Heart right ventricle (tissue), 16 donors: ENCODE results near the gene LRP1. TPM values are rescaled to one million over a fixed set of nuclear protein-coding genes. Genes with fewer than 3 reads are reported as not detected.

Source experiments
- ATAC-seq, 8 donors: fragments of 200-7000 bp; cut with Tn5 transposase; one replicate each; pipeline ENCODE4 v1.9.1; 2020; ENCODE audit warnings: mild to moderate bottlenecking in 8 of 8, moderate library complexity in 8 of 8, moderate number of reproducible peaks in 1 of 8
- DNase-seq, 2 donors: peaks; one replicate each; pipeline ENCODE4 v3.0.0-alpha.2; 2020
- H3K27ac ChIP-seq, 10 donors: fragments of 200-600 bp; sonication (generic) in 2 of 10; one replicate each; pipeline versions ENCODE4 v1.5.0 to v1.8.0; 2020 to 2022; ENCODE audit warnings: mild to moderate bottlenecking in 3 of 10
- H3K27me3 ChIP-seq, 7 donors: fragments of 200-600 bp; one replicate each; pipeline ENCODE4 v1.8.0; 2021 to 2022; ENCODE audit warnings: mild to moderate bottlenecking in 2 of 7
- H3K36me3 ChIP-seq, 9 donors: fragments of 200-600 bp; sonication (generic) in 1 of 9; one replicate each; pipeline versions ENCODE4 v1.5.0 to v1.8.0; 2020 to 2022; ENCODE audit warnings: mild to moderate bottlenecking in 2 of 9
- H3K4me1 ChIP-seq, 9 donors: fragments of 200-600 bp; sonication (generic) in 1 of 9; one replicate each; pipeline versions ENCODE4 v1.5.0 to v1.8.0; 2020 to 2022; ENCODE audit warnings: mild to moderate bottlenecking in 4 of 9
- H3K4me3 ChIP-seq, 10 donors: fragments of 200-600 bp; sonication (generic) in 2 of 10; one replicate each; pipeline versions ENCODE4 v1.5.0 to v1.8.0; 2020 to 2022; ENCODE audit warnings: mild to moderate bottlenecking in 7 of 10, moderate library complexity in 2 of 10
- H3K9me3 ChIP-seq, 11 donors: fragments of 200-600 bp in 10 of 11; sonication (generic) in 2 of 11; one replicate each; pipeline versions ENCODE4 v1.5.0 to v1.8.0; 2013 to 2022; ENCODE audit warnings: mild to moderate bottlenecking in 2 of 11, control low read depth in 1 of 11, moderate library complexity in 1 of 11
- WGBS, 2 donors: extraction: QIAGEN DNeasy Blood & Tissue Kit; methylation state at CpG; one replicate each; pipeline ENCODE4 v1.1.7; 2013; ENCODE audit warnings: inconsistent platforms in 1 of 2; 5-methylcytosine and 5-hydroxymethylcytosine counted together
- intact Hi-C, 10 donors: fragments of 100-400 bp; cut with DNase I; formaldehyde crosslinking; loops; one replicate each; pipeline versions ENCODE4 v1.11.1 to v1.14.2; 2022
- polyA plus RNA-seq, 2 donors: library from polyadenylated mRNA; stranded (reverse); fragments of 200-250 nt; gene quantifications; one replicate each; pipeline ENCODE4 v1.2.3, GENCODE V29; 2013
- total RNA-seq, 10 donors: library from RNA; stranded (reverse); fragmentation: NEBNext Ultra II Directional in 3 of 10; extraction: Animal tissue kit (Norgen Biotek cat#: 25700) in 3 of 10; gene quantifications; one replicate each; pipeline versions ENCODE4 v1.2.1 to v1.2.4, GENCODE V29; 2021 to 2023
- TF ChIP-seq, protein P1 (sequence below), 9 donors: fragments of 200-600 bp; sonication (generic) in 2 of 9; IDR thresholded peaks; one replicate each; pipeline versions ENCODE4 v1.5.0 to v1.8.0; 2021 to 2022; ENCODE audit warnings: antibody characterized with exemption in 9 of 9, mild to moderate bottlenecking in 5 of 9, moderate library complexity in 1 of 9
- donor health status: Arrhythmogenic right ventricular cardiomyopathy.
- donor health status: ischemic (EF 13 %, LVEDD 7.1; RV severe dilation, severe dysfunction).
- donor health status: healthy with polysubstance abuse.
- donor health status: DM: no; HTN: yes; CAD: no.
- donor health status: DM: no; HTN: no; CAD: no.
- donor health status: ischemic (EF 25% LVEDD 6.9; RV normal size, moderate dysfunction).
- donor health status: ischemic (EF 25% LVEDD 5.7; RV mildly dilated, moderate dysfunction).
- donor health status: healthy.
- donor health status: DM: yes; HTN: yes; CAD: no.
- donor health status: Ischemic cardiomyopathy.
- donor health status: ischemic (EF 35%, LVEDD 5.7; RV mildly dilated, moderate dysfunction).
- donor health status: nonischemic (EF 11% LVEDD 7.7; RV severe dilation, severe dysfunction).
- donor health status: DM: yes; HTN: yes; CAD: no.
- donor health status: PGD.
- donor health status: ischemic (EF 29% LVEDD 5.4; RV normal size, mild dysfunction).
- donor health status: nonischemic (EF 23%, LVEDD 6.1; RV moderate dilation, normal function).

Gene LRP1
- total and polyA plus RNA-seq, 12 donors: 46.3 to 259 (median 69.3) TPM

DNA sequence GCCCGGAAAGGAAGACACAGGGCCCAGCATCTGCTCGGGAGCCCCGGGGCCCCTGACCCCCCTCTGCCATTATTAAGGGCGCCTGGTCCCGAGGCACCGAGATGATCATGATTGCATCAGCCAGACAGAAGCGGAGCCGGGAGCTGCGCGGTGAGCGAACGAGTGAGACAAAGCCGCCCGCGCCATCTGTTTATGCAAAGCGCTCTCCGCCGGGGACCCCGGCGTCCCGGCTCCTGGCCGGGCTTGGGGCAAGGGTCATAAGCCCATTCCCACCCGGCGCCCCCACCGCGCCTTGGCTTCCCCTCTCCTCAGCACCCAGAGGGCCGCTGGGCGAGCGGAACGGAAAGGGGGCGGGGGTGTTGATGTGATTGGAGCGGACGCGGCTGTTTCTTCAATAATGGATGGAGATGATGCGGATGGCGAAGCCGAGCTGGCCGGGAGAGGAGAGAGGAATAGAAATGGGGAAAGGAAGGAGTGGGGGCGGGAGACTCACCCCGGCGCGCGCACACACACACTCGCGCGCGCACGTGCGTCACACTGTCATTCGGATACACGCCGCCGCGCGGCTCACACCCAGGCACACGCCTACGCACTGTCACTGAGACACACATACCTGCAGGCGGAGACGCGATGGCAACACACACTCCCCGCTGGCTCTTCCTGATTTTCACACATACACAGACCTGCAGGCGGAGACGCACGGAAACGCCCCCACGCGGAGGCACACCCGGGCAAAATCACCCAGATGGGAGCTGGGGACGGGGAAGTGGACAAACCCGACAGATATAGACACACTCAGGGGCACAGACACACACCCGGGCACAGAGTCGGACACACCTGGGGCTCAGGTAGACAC is 112.0 kb downstream of the LRP1 start:
- intact Hi-C loops: loop anchor here in 3 of 10 donors (2.0 to 5.0 kb wide), 3 partner anchors 27 to 113 kb away; partner anchors contain the start of gene LRP1 (in 1 of the 3)
- TF ChIP-seq, protein P1, sequence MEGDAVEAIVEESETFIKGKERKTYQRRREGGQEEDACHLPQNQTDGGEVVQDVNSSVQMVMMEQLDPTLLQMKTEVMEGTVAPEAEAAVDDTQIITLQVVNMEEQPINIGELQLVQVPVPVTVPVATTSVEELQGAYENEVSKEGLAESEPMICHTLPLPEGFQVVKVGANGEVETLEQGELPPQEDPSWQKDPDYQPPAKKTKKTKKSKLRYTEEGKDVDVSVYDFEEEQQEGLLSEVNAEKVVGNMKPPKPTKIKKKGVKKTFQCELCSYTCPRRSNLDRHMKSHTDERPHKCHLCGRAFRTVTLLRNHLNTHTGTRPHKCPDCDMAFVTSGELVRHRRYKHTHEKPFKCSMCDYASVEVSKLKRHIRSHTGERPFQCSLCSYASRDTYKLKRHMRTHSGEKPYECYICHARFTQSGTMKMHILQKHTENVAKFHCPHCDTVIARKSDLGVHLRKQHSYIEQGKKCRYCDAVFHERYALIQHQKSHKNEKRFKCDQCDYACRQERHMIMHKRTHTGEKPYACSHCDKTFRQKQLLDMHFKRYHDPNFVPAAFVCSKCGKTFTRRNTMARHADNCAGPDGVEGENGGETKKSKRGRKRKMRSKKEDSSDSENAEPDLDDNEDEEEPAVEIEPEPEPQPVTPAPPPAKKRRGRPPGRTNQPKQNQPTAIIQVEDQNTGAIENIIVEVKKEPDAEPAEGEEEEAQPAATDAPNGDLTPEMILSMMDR (IDR thresholded peaks at IDR 0.05): no peak
- H3K27ac ChIP-seq: peak overlapping the region in 6 of 10 donors; percentile 15 to 49 (median 37)
- no peaks in the 10 kb centered on the region for H3K9me3 ChIP-seq
- peaks cover 39 to 85% (median 67%) of the 10 kb centered on the region in 9 donors for H3K4me1 ChIP-seq
- no peaks in the 10 kb centered on the region for H3K36me3 ChIP-seq
- H3K27me3 ChIP-seq: peaks cover 5 to 92% (median 61%) of the 10 kb centered on the region in 7 donors
- no peak for DNase-seq
- ATAC-seq: peak in 5 of 8 donors; percentile 5 to 28 (median 8)
- peak overlapping the region; percentile 30 to 61 (median 54) for H3K4me3 ChIP-seq
- WGBS, 2 donors: 1% methylated on average over 70 to 72 of the region's 72 CpGs

DNA sequence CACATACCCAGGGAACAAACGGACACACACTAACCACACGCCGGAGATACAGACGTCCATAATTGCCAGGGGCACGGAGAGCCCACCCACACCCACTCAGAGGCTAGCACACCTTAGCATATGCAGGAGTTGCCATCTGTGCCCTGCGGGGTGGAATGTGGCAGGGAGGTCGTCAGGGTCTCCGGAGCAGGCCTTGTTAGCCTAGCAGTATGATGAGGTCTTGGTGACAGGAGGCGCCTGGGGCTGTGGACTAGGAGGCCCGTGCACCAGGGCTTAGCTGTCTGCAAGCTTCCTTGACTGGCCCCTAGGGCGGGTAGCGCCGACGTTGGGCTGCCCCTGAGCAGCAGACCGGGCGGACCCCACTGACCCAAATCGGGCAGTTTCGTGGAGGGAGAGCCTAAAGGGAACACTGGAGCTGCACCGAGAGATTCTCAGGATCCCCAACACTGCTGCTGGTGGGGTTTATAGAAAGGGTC is 112.7 kb downstream of the LRP1 start:
- ATAC-seq: no peak
- intact Hi-C loops: loop anchor here in 3 of 10 donors (2.0 to 5.0 kb wide), 3 partner anchors 28 to 114 kb away; partner anchors contain the start of gene LRP1 (in 1 of the 3)
- Histone ChIP-seq H3K27ac (no peak overlapping the region), H3K36me3 (no peaks in the 10 kb centered on the region), H3K4me3 (peak overlapping the region in 8 of 10 donors; percentile 42 to 61 (median 55)), H3K27me3 (peaks cover 5 to 85% (median 61%) of the 10 kb centered on the region in 7 donors), H3K9me3 (no peaks in the 10 kb centered on the region), H3K4me1 (peaks cover 35 to 78% (median 64%) of the 10 kb centered on the region in 9 donors)
- WGBS, 2 donors: 18 to 28% methylated on average over 18 to 19 of the region's 19 CpGs
- DNase-seq: no peak
- TF ChIP-seq, protein P1 (IDR thresholded peaks at IDR 0.05): no peak

DNA sequence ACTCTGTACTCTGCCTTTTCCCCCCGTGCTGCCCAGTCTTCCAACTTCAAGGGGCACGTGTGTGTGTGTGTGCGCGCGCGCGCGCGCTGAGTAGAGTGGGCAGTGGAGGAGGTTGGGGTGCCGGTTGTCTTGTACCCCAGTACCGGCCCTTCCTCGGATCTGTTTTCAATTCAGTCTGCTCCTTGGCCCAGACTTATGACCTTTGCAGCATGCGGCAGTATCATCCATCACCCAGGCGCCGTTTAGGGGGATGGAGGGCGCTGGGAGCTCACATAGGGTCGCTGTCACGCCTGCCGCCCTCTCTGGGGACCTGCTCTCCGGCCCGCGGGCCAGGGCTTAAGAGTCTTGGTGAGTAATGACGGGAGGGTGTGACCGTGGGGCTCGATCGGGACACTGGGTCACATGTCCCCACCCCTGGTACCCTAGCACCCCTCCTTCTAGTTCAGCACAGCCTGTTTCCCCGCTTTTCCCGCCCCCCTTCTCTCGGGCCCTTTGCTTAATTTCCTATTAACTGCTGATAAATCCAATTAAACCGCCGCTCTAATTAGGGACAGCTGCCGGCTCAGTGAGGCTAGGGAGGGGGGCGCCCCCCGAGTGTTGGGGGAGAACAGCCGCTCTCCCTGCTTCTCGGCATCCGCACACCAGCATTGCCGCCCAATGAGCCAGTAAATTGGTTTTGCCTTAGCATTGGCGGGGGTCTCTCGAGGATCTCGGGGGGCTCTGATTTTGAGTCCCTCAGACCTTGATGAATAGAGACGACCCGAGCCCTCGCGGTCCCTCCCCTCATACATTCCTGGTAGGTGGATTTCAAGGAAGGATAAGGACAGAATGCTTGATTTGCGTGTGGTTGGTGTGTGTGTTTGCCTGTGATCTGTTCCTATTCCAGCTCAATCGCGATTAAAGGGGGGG is 113.4 kb downstream of the LRP1 start:
- no peaks in the 10 kb centered on the region for H3K9me3 ChIP-seq
- intact Hi-C loops: loop anchor here in 3 of 10 donors (2.0 to 5.0 kb wide), 3 partner anchors 29 to 114 kb away; partner anchors contain the start of gene LRP1 (in 1 of the 3)
- TF ChIP-seq, protein P1 (IDR thresholded peaks at IDR 0.05): no peak
- peaks cover 5 to 78% (median 56%) of the 10 kb centered on the region in 7 donors for H3K27me3 ChIP-seq
- peaks cover 0 to 2% (median 0%) of the 10 kb centered on the region in 9 donors for H3K36me3 ChIP-seq
- DNase-seq: no peak
- WGBS, 2 donors: 10 to 24% methylated on average over 48 of the region's 48 CpGs
- H3K27ac ChIP-seq: no peak overlapping the region
- H3K4me3 ChIP-seq: no peak overlapping the region
- no peak for ATAC-seq
- peaks cover 35 to 71% (median 64%) of the 10 kb centered on the region in 9 donors for H3K4me1 ChIP-seq
